IMR-90 (cell line): ENCODE data around the gene ZRANB3.

Experiments used
- CEBPB ChIP-seq: IDR thresholded peaks from 2 replicates; pipeline ENCODE4 v1.6.1; 2012; ENCODE audit warnings: low read depth, low read length, improper control_type of control experiment
- CHD1 ChIP-seq: IDR thresholded peaks from 2 replicates; pipeline ENCODE4 v1.6.1; 2012; ENCODE audit warnings: low read depth, low read length, improper control_type of control experiment
- MAFK ChIP-seq: IDR thresholded peaks from 2 replicates; pipeline ENCODE4 v1.6.1; 2012; ENCODE audit warnings: low read depth, low read length, improper control_type of control experiment
- MAZ ChIP-seq: IDR thresholded peaks from 2 replicates; pipeline ENCODE4 v1.6.1; 2012; ENCODE audit warnings: low read depth, mild to moderate bottlenecking, low read length, improper control_type of control experiment, moderate library complexity, borderline replicate concordance
- MXI1 ChIP-seq: IDR thresholded peaks from 2 replicates; pipeline ENCODE4 v1.6.1; 2012; ENCODE audit warnings: low read depth, mild to moderate bottlenecking, low read length, moderate library complexity, borderline replicate concordance
- POLR2A ChIP-seq: IDR thresholded peaks from 2 replicates; pipeline ENCODE4 v1.6.1; 2012; ENCODE audit warnings: mild to moderate bottlenecking, low read depth, low read length
- RAD21 ChIP-seq: IDR thresholded peaks from 2 replicates; pipeline ENCODE4 v1.6.1; 2012; ENCODE audit warnings: low read length, improper control_type of control experiment
- RCOR1 ChIP-seq: IDR thresholded peaks from 2 replicates; pipeline ENCODE4 v1.6.1; 2012; ENCODE audit warnings: mild to moderate bottlenecking, low read length, improper control_type of control experiment; ENCODE audit not compliant: insufficient replicate concordance
- RFX5 ChIP-seq: IDR thresholded peaks from 2 replicates; pipeline ENCODE4 v1.8.0; 2012; ENCODE audit warnings: low read depth, mild to moderate bottlenecking, low read length, moderate library complexity
- SMC3 ChIP-seq: fragments of 150-350 bp; IDR thresholded peaks from 2 replicates; pipeline ENCODE4 v1.6.1; 2016; ENCODE audit warnings: low read depth, mild to moderate bottlenecking, antibody characterized with exemption, low read length, moderate library complexity
- USF2 ChIP-seq: fragments of 150-350 bp; IDR thresholded peaks from 2 replicates; pipeline ENCODE4 v1.6.1; 2017; ENCODE audit warnings: mild to moderate bottlenecking, antibody characterized with exemption, low read length, low read depth
- TF ChIP-seq, protein P1 (sequence below): conservative IDR thresholded peaks from 2 replicates; pipeline ENCODE4 v1.5.1; 2012; ENCODE audit warnings: mild to moderate bottlenecking, low read depth, low read length, improper control_type of control experiment
- TF ChIP-seq, protein P2 (sequence below): fragments of 150-350 bp; IDR thresholded peaks from 2 replicates; pipeline ENCODE4 v1.6.1; 2016; ENCODE audit warnings: low read depth, mild to moderate bottlenecking, low read length, moderate library complexity, borderline replicate concordance

DNA sequence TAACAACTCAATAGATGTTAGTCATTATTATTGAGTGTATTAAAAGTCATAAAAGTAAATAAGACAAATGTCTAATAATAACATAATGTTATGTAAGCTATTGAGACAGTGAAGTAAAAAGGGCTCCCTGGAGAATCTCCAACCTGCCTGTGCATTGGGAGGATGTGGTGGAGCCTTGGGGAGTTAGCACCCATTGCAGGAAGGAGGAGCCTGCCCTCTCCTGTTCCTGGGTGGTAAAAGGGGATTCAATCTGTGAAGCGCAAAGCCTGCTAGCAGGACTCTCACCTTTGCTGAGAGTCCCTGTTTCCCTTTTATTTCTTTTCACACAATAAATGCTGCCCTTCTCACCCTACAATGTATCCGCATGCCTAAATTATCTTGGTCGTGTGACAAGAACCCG lies 272.8 kb downstream of the ZRANB3 start:
- TF ChIP-seq RAD21: no peak
- TF ChIP-seq, protein P1, sequence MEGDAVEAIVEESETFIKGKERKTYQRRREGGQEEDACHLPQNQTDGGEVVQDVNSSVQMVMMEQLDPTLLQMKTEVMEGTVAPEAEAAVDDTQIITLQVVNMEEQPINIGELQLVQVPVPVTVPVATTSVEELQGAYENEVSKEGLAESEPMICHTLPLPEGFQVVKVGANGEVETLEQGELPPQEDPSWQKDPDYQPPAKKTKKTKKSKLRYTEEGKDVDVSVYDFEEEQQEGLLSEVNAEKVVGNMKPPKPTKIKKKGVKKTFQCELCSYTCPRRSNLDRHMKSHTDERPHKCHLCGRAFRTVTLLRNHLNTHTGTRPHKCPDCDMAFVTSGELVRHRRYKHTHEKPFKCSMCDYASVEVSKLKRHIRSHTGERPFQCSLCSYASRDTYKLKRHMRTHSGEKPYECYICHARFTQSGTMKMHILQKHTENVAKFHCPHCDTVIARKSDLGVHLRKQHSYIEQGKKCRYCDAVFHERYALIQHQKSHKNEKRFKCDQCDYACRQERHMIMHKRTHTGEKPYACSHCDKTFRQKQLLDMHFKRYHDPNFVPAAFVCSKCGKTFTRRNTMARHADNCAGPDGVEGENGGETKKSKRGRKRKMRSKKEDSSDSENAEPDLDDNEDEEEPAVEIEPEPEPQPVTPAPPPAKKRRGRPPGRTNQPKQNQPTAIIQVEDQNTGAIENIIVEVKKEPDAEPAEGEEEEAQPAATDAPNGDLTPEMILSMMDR: no peak
- no peak for TF ChIP-seq POLR2A
- TF ChIP-seq, protein P2, sequence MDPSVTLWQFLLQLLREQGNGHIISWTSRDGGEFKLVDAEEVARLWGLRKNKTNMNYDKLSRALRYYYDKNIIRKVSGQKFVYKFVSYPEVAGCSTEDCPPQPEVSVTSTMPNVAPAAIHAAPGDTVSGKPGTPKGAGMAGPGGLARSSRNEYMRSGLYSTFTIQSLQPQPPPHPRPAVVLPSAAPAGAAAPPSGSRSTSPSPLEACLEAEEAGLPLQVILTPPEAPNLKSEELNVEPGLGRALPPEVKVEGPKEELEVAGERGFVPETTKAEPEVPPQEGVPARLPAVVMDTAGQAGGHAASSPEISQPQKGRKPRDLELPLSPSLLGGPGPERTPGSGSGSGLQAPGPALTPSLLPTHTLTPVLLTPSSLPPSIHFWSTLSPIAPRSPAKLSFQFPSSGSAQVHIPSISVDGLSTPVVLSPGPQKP: no peak
- no peak for TF ChIP-seq SMC3
- no peak for TF ChIP-seq USF2
- no peak for TF ChIP-seq MAZ
- TF ChIP-seq RCOR1: no peak
- no peak for TF ChIP-seq MXI1
- no peak for TF ChIP-seq RFX5
- no peak for TF ChIP-seq MAFK
- TF ChIP-seq CHD1: no peak
- TF ChIP-seq CEBPB: no peak
